ENCODE results near the gene PARN. TPM values are rescaled to one million over a fixed set of nuclear protein-coding genes. Genes with fewer than 3 reads are reported as not detected.

The PARN gene
- total RNA-seq, 6 experiments from 2014 or later, result 12.1 to 28.0 (median 15.6) TPM

- Histone ChIP-seq H3K4me1 (peaks cover 0 to 22% (median 9%) of the 10 kb centered on the region in 4 donors), H3K9me3 (no peaks in the 10 kb centered on the region), H3K36me3 (no peaks in the 10 kb centered on the region), H3K4me3 (no peak overlapping the region), H3K27ac (no peak overlapping the region), H3K27me3 (no peaks in the 10 kb centered on the region)
- 46% methylated on average over 2 of the region's 4 CpGs for WGBS (ENCODE audit: insufficient coverage, low coverage, low lambda C conversion rate, missing lambda C conversion rate)
- intact Hi-C loops (cut with DNase I), result no loop called here
- ATAC-seq, result peak; percentile 26 to 72 (median 40)
- peak in 2 of 3 donors; percentile 61 to 77 for DNase-seq
- no peak for TF ChIP-seq CTCF (IDR thresholded peaks at IDR 0.05)
- no peak for TF ChIP-seq POLR2A (IDR thresholded peaks at IDR 0.05)
Observed at GRCh38 chr16:14490235-14490634, 139.8 kb downstream of the PARN start.

DNA sequence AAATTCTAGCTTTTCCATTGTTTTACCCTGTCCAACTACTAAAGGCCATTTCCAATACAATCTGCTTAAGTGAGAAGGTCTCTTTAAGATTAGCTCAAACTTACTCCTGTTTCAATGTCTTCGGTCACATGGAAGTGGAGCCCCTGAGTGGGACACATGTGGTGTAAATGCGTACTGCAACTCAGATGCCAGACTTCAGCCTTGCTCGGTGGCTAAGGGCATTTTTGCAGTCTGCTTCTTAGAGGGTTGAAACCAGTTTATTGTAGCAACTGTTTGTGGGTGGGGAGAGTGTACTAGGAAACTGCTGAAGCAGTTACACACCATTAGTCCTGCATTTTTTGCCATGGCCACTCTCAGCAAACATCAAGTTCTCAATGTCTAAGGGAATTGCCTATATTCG is 140.6 kb downstream of the PARN start:
- Histone ChIP-seq H3K27me3 (no peaks in the 10 kb centered on the region), H3K9me3 (no peaks in the 10 kb centered on the region), H3K36me3 (no peaks in the 10 kb centered on the region), H3K27ac (no peak overlapping the region), H3K4me1 (peaks cover 0 to 22% (median 9%) of the 10 kb centered on the region in 4 donors), H3K4me3 (no peak overlapping the region)
- ATAC-seq (no peak), DNase-seq (no peak)
- 95% methylated on average over 4 of the region's 4 CpGs for WGBS (ENCODE audit: insufficient coverage, low coverage, low lambda C conversion rate, missing lambda C conversion rate)
- intact Hi-C loops (cut with DNase I), result no loop called here
- TF ChIP-seq CTCF (IDR thresholded peaks at IDR 0.05) (no peak), POLR2A (IDR thresholded peaks at IDR 0.05) (no peak)

GRCh38 chr16:14487579-14487978 is 142.5 kb downstream of the PARN start:
- no peaks in the 10 kb centered on the region for H3K36me3 ChIP-seq
- peak overlapping the region; percentile 43 to 73 (median 65) for H3K27ac ChIP-seq
- H3K4me1 ChIP-seq, result peaks cover 0 to 22% (median 9%) of the 10 kb centered on the region in 4 donors
- DNase-seq (no peak), ATAC-seq (peak in 3 of 4 donors; percentile 7 to 32 (median 27))
- WGBS (ENCODE audit: insufficient coverage, low coverage, low lambda C conversion rate, missing lambda C conversion rate), result 13% methylated on average over 3 of the region's 3 CpGs
- intact Hi-C loops (cut with DNase I), result no loop called here
- peak overlapping the region in 2 of 3 donors; percentile 40 to 54 for H3K4me3 ChIP-seq
- H3K27me3 ChIP-seq, result no peaks in the 10 kb centered on the region
- H3K9me3 ChIP-seq, result no peaks in the 10 kb centered on the region
- TF ChIP-seq POLR2A (IDR thresholded peaks at IDR 0.05) (no peak), CTCF (IDR thresholded peaks at IDR 0.05) (no peak)

DNA sequence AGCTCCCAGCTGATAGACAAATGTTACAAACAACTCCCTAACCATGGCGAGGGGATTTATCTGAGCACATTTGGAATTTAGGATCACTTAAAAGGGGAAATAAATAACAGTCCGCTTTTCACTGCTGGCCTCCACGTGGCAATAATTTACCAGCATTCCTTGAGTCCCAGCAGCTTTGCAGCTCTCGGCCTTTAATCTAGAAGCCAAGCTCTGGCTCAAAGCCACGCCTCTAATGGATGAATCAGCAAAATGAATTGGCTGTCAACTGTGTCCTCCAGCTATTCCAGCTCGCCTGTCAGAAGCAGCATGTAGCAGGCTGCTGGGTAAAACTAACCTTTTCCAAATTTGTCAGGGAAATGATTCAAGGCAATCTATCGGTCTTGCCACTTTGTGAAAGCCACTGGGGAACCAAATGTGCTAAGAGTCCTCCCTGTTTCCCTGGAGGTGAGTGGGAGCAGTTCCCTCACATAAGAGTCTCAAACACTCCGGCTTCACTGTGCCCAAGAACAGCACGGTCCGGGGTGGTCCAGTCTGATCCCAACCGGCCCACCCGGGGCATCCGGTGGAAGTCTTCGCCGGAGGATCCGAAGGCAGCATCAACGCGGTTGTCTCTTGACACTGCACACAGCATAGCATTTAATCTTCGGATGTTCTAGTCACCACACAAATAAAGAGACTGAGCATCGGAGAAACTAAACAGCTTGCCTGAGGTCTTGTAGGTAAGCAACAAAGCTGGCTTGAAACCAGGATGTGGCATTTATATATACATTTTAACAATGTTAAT is 143.3 kb downstream of the PARN start:
- Histone ChIP-seq H3K9me3 (no peaks in the 10 kb centered on the region), H3K27me3 (no peaks in the 10 kb centered on the region), H3K4me3 (peak overlapping the region; percentile 17 to 54 (median 40)), H3K27ac (peak overlapping the region; percentile 43 to 73 (median 65)), H3K36me3 (peaks cover 0 to 4% (median 0%) of the 10 kb centered on the region in 4 donors), H3K4me1 (peaks cover 0 to 22% (median 9%) of the 10 kb centered on the region in 4 donors)
- DNase-seq, result peak; percentile 77 to 92 (median 77)
- peak; percentile 86 to 91 (median 90) for ATAC-seq
- peak; percentile 52 for TF ChIP-seq POLR2A (IDR thresholded peaks at IDR 0.05)
- no peak for TF ChIP-seq CTCF (IDR thresholded peaks at IDR 0.05)
- WGBS (ENCODE audit: insufficient coverage, low coverage, low lambda C conversion rate, missing lambda C conversion rate), result 16% methylated on average over 11 of the region's 20 CpGs
- intact Hi-C loops (cut with DNase I), result no loop called here

All from right lobe of liver (tissue), 6 donors.